Esophagus muscularis mucosa (tissue), 3 donors: Measurements from ENCODE around the gene ITFG1.

ENCODE experiments used
- POLR2AphosphoS5 ChIP-seq, 2 donors: sonication (generic); formaldehyde crosslinking; IDR thresholded peaks; one replicate each; pipeline ENCODE4 v1.6.1; 2017; ENCODE audit warnings: antibody characterized with exemption in 2 of 2
- TF ChIP-seq, protein P1 (sequence below), 3 experiments: fragments of 200-600 bp in 2 of 3; fragments of 450-650 bp in 1 of 3; sonication (generic) in 2 of 3; IDR thresholded peaks; one replicate each; pipeline ENCODE4 v1.5.1; 2017 to 2019; ENCODE audit warnings: antibody characterized with exemption in 3 of 3, mild to moderate bottlenecking in 2 of 3, moderate library complexity in 1 of 3

DNA sequence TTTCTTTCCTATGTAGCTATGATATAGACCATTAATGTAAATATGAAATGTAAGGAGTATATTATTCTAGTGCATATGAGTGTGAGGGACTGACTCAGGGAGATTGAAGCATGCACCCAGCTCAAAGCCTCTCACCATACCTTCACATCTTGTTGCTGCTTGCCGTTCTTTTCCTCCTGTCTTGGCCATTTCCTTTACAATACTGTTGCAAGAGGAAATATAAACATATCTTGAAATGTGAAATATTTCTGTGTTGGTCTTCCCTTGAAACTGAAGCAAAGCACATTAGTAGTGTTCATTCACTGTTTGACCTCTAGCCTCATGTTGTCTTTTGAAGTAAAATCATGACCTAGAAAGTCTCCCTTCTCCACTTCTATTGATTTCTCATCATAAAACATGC, 46.8 kb upstream of the ITFG1 start:
- TF ChIP-seq, protein P1, sequence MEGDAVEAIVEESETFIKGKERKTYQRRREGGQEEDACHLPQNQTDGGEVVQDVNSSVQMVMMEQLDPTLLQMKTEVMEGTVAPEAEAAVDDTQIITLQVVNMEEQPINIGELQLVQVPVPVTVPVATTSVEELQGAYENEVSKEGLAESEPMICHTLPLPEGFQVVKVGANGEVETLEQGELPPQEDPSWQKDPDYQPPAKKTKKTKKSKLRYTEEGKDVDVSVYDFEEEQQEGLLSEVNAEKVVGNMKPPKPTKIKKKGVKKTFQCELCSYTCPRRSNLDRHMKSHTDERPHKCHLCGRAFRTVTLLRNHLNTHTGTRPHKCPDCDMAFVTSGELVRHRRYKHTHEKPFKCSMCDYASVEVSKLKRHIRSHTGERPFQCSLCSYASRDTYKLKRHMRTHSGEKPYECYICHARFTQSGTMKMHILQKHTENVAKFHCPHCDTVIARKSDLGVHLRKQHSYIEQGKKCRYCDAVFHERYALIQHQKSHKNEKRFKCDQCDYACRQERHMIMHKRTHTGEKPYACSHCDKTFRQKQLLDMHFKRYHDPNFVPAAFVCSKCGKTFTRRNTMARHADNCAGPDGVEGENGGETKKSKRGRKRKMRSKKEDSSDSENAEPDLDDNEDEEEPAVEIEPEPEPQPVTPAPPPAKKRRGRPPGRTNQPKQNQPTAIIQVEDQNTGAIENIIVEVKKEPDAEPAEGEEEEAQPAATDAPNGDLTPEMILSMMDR (IDR thresholded peaks at IDR 0.05): no peak
- TF ChIP-seq POLR2AphosphoS5 (IDR thresholded peaks at IDR 0.05): no peak
